Measurements from ENCODE around the gene PRAME.

DNA sequence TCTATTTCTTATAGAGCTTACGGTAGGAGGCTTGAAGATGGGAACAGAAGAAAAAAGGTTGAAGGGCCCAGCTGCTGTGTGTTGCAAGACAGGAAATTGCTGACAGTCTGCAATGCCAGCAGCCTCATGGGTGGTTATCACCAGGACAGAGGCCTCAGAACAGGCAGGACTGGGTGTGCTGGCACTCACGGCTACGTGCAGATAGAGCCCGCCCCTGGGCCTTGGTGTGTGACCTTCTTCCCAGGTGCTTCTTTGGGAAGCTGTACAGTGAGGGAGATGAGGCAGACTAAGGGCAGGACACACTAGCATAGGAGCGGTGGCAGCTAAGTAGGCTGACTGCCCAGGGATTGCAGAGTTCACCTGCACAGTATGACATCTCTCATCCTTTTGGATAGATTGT lies 12.6 kb downstream of the PRAME start:
- TF ChIP-seq HMGXB3 (CRISPR knock-in tag; IDR thresholded peaks at IDR 0.05; ENCODE audit: borderline replicate concordance) (no peak), CERS6 (CRISPR knock-in tag; IDR thresholded peaks at IDR 0.05) (no peak), ZNF138 (CRISPR knock-in tag; IDR thresholded peaks at IDR 0.05; ENCODE audit: low read depth) (no peak), NR2C2 (CRISPR knock-in tag; IDR thresholded peaks at IDR 0.05; ENCODE audit: borderline replicate concordance) (no peak), SRF (IDR thresholded peaks at IDR 0.05; ENCODE audit: low read depth, low read length) (no peak), SP1 (IDR thresholded peaks at IDR 0.05) (no peak), SP1 (CRISPR knock-in tag; IDR thresholded peaks at IDR 0.05) (no peak)
- TF ChIP-seq, protein P1, sequence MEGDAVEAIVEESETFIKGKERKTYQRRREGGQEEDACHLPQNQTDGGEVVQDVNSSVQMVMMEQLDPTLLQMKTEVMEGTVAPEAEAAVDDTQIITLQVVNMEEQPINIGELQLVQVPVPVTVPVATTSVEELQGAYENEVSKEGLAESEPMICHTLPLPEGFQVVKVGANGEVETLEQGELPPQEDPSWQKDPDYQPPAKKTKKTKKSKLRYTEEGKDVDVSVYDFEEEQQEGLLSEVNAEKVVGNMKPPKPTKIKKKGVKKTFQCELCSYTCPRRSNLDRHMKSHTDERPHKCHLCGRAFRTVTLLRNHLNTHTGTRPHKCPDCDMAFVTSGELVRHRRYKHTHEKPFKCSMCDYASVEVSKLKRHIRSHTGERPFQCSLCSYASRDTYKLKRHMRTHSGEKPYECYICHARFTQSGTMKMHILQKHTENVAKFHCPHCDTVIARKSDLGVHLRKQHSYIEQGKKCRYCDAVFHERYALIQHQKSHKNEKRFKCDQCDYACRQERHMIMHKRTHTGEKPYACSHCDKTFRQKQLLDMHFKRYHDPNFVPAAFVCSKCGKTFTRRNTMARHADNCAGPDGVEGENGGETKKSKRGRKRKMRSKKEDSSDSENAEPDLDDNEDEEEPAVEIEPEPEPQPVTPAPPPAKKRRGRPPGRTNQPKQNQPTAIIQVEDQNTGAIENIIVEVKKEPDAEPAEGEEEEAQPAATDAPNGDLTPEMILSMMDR (CRISPR knock-in tag; IDR thresholded peaks at IDR 0.05): no peak
- TF ChIP-seq, protein P2, sequence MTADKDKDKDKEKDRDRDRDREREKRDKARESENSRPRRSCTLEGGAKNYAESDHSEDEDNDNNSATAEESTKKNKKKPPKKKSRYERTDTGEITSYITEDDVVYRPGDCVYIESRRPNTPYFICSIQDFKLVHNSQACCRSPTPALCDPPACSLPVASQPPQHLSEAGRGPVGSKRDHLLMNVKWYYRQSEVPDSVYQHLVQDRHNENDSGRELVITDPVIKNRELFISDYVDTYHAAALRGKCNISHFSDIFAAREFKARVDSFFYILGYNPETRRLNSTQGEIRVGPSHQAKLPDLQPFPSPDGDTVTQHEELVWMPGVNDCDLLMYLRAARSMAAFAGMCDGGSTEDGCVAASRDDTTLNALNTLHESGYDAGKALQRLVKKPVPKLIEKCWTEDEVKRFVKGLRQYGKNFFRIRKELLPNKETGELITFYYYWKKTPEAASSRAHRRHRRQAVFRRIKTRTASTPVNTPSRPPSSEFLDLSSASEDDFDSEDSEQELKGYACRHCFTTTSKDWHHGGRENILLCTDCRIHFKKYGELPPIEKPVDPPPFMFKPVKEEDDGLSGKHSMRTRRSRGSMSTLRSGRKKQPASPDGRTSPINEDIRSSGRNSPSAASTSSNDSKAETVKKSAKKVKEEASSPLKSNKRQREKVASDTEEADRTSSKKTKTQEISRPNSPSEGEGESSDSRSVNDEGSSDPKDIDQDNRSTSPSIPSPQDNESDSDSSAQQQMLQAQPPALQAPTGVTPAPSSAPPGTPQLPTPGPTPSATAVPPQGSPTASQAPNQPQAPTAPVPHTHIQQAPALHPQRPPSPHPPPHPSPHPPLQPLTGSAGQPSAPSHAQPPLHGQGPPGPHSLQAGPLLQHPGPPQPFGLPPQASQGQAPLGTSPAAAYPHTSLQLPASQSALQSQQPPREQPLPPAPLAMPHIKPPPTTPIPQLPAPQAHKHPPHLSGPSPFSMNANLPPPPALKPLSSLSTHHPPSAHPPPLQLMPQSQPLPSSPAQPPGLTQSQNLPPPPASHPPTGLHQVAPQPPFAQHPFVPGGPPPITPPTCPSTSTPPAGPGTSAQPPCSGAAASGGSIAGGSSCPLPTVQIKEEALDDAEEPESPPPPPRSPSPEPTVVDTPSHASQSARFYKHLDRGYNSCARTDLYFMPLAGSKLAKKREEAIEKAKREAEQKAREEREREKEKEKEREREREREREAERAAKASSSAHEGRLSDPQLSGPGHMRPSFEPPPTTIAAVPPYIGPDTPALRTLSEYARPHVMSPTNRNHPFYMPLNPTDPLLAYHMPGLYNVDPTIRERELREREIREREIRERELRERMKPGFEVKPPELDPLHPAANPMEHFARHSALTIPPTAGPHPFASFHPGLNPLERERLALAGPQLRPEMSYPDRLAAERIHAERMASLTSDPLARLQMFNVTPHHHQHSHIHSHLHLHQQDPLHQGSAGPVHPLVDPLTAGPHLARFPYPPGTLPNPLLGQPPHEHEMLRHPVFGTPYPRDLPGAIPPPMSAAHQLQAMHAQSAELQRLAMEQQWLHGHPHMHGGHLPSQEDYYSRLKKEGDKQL (CRISPR knock-in tag; IDR thresholded peaks at IDR 0.05; ENCODE audit: low read depth): no peak
- TF ChIP-seq, protein P3, sequence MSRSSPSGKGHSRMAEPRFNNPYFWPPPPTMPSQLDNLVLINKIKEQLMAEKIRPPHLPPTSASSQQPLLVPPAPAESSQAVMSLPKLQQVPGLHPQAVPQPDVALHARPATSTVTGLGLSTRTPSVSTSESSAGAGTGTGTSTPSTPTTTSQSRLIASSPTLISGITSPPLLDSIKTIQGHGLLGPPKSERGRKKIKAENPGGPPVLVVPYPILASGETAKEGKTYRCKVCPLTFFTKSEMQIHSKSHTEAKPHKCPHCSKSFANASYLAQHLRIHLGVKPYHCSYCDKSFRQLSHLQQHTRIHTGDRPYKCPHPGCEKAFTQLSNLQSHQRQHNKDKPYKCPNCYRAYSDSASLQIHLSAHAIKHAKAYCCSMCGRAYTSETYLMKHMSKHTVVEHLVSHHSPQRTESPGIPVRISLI (CRISPR knock-in tag; IDR thresholded peaks at IDR 0.05; ENCODE audit: borderline replicate concordance): no peak

All from HepG2 (cell line).